ENCODE measurements around the gene RNGTT.
"Not testable (repeated sequence)": the region's sequence is repeated elsewhere in the genome, so short reads cannot be mapped to it uniquely, and the experiment has no call there.

Gene RNGTT

DNA sequence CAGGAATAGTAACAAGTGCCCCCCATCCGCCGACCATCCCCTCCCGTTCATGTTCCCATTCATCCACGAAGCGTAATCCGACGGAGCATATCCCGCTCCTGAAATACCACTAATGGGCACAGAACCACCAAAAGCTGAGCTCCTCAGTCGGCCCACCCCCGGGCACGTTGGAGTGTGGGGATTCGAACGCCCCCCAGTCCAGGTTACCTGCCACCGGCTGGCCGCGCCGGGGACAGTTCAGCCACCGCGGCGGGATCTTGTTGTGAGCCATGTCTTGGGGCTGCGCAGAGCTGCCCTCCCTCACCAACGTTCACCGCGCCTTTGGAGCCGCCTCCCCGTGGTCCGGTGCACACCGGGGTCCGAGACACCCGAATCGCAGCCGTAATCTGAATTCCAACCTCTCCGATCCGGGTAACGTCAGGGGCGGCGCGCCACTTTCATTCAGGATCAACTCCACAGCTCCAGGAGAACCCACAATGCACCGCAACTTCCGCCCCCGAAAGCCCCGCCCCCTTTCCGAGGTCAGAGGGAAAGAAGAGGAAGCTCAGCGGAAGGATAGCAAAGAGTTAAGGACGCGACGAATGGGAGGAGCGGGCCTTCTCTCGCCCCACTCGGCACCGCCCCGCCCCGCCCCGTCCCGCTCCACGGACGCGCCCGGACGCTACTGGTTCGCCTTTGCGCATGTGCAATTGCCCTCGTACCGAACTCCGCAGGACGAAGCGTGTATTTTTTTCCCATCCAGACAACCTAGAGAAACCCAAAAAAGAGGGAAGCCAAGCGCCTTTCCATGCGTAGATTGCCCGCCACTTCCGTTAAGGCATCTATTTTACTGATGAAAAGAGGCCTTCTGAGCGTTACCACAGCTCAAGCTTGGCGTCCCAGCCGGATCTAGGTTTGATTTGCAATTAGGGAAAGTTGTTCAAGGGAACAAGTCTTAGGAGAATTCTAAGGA lies at the start of gene RNGTT:
RNGTT (minus strand) TSS at position 480 of the 952 bp plus-strand sequence; CDS start at position 271, 209 bp downstream.
- peak; percentile 98 to 99 for DNase-seq (ENCODE audit: low read depth in 2 of 2)

DNA sequence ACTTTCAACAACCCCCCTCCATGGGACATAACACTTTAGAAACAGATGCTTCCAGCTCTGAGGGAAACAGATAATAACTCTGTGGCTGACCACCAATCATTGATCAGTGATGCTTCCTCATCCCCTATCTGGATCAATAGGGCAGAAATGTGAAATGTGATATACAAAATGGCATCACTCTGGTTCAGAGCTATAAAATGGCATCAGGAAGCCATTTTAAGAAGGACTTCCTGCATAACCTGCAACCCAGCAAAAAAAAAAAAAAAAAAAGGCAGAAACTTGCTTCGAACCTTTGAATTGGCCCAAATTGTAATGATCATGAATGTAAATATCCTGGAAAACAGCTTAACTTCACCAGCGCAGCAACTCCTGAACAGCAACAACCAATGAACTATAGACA lies 48.0 kb upstream of the RNGTT start:
- DNase-seq (ENCODE audit: low read depth in 2 of 2) = no peak

DNA sequence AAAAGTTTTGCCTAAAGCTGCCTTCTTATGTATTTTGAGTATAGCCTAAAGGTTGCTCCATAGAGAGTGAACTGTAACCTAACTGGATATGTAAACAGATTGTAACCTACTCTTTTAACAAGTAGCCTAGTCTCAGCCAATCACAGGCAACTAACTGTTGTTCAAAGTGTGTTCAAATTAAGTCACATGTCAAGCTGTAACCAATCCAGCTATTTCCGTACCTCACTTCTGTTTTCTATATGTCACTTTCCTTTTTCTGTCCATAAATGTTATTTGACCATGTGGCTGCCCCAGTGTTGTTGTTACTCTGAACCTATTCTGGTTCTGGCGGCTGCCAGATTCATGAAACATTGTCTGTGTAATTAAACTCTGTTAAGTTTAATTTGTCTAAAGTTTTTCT lies 47.4 kb upstream of the RNGTT start:
- DNase-seq (ENCODE audit: low read depth in 2 of 2) = no peak

DNA sequence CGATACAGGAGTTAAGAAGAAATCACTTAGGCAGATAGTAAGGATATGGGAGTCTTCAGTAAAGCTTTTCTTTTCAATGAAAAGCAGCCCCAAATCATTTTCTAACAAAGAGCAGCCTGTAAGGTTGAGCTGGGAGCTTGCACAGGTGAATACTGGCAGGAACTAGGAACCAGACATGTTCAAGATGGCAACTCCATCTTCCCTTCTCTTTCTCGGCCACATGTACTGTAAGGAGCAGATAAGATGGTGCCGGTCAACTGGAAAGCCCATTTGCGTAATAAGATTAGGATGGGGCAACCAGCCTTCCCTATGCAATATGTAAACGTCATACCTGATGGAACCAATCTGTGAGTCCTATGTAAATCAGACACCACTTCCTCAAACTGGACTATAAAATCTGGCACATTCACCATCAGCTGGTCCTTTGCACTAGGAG lies 46.2 kb upstream of the RNGTT start:
- no peak for DNase-seq (ENCODE audit: low read depth in 2 of 2)

DNA sequence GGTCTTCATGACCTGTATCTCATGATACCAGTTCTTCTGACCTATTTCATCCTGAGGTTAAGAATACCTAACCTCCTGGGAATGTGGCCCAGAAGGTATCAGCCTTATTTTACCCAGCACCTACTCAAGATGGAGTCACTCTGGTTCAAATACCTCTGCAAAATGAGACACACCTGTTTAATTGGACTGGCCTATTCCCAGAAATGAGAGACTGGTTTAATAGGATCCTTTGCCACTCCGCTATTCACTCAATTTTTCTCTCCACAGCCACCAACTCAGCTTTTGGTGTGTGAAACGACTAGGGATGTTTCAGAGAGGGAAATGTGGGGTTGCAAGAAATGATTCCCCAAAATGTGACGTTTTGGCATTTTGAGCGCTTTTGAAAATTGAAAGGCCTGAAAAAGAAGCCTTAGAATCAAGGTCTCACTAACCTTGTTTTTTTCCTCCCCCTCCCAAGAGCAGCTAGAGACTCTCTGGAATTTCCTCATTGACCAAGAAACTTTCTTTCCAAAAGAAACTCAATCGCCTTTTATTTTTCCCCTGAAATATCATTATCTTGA lies 45.5 kb upstream of the RNGTT start:
- no peak for DNase-seq (ENCODE audit: low read depth in 2 of 2)

DNA sequence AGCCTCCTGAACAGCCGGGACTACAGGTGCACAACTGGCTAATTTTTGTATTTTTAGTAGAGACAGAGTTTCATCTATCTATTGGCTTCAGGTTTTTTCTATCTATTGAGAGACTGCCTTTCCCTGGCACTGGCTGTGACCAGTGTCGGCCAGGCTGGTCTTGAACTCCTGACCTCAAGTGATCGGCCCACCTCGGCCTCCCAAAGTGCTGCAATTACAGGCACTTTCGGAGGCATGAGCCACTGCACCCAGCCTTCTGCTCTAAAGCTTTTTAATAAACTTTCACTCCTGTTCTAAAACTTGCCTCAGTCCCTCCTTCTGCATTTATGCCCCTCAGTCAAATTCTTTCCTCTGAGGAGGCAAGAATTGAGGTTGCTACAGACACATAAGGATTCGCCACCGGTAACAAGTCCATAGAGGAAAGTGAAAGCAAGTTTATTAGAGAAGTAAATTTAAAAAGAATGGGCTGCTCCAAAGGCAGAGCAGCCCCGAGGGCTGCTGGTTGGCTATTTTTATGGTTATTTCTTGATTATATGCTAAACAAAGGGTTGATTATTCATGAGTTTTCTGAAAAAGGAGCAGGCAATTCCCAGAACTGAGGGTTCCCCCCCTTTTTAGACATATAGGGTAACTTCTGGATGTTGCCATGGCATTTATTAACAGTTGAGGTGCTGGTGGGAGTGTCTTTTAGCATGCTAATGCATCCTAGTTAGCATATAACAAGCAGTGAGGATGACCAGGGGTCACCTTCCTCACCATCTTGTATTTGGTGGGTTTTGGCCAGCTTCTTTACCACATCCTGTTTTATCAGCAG lies 44.8 kb upstream of the RNGTT start:
- no peak for DNase-seq (ENCODE audit: low read depth in 2 of 2)

DNA sequence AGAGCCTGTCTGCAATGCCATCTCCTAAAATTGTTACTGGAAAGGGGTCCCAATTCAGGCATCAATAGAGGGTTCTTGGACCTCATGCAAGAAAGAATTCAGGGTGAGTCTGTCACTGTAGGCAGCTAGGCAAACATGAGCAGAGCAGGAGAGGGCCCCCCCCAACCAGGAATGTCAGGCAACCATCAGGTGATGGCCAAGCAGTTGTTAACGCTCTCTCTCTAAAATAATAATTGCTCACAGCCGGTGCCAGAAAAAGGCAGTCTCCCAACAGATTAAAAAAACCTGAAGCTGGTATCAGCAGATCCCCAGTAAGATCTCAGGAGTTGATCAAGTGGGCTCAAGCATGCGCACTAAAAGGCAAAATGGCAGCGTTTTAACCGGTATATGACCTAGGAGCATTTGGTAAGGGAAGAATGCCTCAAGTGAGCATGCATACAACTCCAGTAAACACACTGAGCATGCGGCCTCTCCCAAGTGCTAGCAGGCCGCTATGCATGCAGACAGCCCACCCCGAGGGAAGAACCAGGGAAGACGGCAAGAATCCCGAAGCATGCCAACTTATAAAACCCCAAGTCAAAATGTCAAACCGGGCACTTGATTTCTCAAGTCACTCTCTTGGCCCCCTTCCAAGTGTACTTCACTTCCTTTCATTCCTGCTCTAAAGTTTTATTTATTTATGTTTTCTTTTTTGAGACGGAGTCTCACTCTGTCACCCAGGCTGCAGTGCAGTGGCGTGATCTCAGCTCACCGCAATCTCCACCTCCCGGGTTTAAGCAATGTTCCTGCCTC lies 44.0 kb upstream of the RNGTT start:
- no peak for DNase-seq (ENCODE audit: low read depth in 2 of 2)

DNA sequence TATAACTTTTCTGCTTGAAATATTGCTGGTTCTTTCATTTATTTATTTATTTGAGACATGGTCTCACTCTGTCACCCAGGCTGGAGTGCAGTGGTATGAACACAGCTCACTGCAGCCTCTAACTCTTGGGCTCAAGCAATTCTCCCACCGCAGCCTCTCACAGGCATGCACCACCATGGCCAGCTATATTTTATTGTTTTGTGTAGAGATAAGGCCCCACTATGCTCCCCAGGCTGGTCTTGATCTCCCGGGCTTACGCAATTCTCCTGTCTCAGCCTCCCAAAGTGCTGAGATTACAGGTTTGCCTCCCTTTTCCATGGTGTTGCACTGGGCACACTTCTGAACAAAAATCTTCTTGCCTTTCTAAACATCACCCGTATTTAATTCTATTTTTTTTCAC lies 39.1 kb upstream of the RNGTT start:
- DNase-seq (ENCODE audit: low read depth in 2 of 2) = no peak

DNA sequence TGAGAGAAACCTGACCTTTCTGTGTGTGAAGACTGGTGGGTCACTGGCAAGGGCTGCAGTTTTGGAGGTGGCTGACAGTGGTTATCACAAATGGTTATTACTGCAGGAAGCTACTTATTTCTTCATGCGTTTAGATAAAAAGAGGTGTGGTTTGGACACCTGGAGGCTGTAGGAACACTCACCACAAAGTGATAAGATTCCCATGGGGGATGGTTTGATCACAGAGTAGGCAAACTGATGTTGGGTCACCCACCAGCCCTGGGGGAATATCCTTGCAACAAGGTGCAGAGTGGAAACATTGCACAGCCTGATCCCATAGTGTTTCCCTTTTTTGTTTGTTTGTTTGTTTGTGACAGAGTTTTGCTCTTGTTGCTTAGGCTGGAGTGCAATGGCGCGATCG lies 33.9 kb upstream of the RNGTT start:
- no peak for DNase-seq (ENCODE audit: low read depth in 2 of 2)

DNA sequence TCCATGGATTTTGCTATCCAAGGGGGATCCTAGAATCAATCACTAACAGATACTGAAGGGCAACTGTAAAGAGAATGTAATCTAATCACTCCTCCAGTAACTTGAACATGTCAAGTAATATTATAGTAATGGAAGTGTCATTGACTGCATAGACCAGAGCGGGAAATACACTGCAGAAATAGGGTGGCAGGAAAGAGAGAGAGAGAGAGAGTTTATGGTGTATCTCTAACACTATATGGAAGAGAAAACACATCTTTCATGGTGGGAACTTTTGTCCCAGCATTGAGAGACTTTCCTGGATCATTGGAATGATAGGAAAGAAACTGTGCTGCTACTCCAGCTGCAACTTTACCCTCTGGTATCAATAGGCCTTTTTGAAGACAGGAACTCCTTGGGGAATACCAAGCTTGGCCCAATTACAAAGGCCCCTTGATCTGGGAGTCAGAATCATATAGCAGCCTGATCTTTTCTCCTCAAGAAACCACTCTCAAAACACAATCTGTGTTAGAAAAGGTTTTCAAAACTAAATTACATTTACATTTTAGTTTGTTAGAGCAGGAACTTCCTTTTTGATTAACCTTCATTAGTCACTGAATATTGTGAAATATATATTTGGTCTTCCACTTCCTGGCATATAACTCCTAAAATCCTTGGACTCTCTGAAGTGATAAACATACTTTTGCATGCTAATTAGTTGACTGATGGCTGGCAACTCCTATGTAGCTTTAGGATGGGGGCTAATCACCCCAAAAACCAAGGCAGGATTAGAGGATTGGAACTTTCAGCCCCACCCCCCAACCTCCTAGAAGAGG lies 29.5 kb upstream of the RNGTT start:
- no peak for DNase-seq (ENCODE audit: low read depth in 2 of 2)

DNA sequence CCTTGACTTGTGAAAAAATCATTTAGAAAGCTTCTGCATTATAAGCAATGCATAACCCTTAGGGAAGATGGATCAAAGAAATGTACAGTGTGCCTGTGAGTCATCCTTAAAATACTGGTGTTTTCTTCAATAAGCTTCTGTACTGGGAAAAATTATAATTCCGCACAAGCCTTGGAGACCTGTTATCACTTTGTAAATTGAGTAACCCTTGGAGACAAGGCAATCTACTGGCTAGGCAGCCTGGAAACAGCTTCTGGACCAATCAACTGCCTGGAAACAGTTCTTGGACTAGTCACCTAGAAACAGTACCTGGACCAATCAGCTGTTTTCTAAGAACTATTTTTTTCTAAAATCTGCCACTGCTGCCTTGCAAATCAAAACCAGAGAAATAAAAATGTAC lies 25.8 kb upstream of the RNGTT start:
- DNase-seq (ENCODE audit: low read depth in 2 of 2) = no peak

DNA sequence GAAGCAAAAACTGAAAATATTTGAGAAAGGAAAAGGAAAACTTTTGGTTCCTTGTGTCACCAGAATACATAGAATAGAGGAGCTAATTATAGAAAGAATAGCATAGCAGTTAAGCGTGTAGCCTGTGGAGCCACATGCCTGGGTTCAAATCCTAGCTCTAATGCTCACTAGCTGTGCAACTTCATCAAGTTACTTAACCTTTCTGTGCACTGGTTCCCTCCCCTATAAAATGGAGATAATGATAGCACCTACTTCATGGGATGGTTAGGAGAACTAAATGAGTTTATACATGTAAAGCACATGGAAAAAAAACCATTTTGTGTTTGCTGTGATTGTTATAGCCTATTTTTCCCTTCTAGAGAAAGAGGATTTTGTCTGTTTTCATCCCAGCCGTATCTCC lies 24.5 kb upstream of the RNGTT start:
- no peak for DNase-seq (ENCODE audit: low read depth in 2 of 2)

DNA sequence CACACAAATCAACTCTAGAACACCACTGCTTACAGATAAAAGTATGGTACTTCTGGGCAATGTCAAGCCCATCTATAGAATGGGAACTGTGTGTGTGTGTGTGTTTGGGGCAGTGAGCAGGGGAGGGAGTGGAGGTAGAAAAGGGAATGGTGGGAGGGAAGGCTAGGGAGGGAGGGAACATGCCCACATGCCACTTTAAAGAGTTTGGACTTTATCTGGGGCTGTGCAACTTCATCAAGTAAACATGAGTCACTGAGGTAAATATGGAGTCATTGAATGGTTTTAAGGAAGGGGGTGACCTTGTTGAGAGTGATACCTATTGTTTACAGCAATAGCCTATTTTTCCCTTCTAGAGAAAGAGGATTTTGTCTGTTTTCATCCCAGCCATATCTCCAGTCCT lies 22.5 kb upstream of the RNGTT start:
- no peak for DNase-seq (ENCODE audit: low read depth in 2 of 2)

DNA sequence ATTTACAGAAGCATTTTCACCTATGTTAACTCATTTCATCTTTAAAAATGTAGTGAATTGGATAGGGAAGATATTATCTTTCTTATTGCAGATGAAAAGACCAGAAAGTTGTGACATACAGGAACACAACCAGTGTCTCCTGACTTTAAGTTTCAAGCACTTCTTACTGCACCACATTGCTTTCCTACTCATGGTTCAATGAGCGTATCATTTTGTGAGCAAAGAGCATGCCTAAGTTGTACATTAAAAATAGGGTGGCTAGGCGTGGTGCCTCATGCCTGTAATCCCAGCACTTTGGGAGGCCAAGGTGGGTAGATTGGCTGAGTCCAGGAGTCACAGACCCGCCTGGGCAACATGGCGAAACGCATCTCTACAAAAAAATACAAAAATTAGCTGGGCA lies 21.2 kb upstream of the RNGTT start:
- DNase-seq (ENCODE audit: low read depth in 2 of 2) = no peak

DNA sequence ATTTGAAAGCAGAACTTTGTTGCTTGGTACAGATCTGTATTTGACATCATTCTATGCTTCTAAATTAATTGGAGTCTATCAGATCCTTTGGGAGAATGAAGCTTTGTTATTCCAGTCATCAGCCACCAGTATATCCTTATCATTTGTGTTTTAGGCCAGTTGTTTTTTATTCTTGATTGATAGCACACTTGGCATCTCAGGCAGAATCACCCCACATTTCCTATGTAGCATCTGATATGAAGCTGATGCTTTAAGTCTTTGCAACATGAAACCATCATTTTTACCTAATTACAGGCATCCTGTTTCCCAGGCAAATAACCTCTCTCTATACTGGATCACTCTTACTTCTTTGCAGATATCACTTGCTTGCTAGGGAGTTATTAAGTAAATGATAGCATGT lies 20.7 kb upstream of the RNGTT start:
- DNase-seq (ENCODE audit: low read depth in 2 of 2) = no peak

DNA sequence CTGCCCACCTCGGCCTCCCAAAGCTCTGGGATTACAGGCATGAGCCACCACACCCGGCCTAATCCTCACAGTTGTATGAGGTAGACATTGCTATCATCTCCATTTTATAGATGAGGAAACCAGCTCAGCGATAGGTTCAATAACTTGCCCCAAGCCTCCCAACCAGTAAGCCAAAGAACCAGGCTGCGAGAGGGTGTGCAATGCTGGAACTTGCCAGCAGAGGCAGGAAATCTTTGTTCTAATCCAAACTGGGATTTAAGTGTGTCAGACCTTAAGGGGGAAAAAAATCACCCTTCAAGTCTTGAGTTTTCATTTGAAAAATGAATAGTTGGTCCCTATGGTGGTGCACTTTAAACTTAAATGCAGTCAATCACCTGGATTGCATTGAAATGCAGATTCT lies 20.1 kb upstream of the RNGTT start:
- DNase-seq (ENCODE audit: low read depth in 2 of 2) = no peak

DNA sequence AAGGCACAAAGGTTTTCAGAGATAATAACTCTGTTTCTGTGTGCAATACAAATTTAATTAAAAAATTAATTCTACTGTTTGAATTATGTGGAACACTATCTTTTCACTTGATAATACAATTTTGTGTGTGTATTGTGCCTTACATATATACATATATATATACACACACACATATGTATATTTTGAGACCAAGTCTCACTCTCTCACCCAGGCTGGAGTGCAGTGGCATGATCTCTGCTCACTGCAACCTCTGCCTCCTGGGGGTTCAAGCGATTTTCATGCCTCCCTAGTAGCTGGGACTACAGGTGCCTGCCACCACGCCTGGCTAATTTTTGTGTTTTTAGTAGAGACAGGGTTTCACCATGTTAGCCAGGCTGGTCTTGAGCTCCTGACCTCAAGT lies 19.7 kb upstream of the RNGTT start:
- DNase-seq (ENCODE audit: low read depth in 2 of 2) = not testable (repeated sequence)

DNA sequence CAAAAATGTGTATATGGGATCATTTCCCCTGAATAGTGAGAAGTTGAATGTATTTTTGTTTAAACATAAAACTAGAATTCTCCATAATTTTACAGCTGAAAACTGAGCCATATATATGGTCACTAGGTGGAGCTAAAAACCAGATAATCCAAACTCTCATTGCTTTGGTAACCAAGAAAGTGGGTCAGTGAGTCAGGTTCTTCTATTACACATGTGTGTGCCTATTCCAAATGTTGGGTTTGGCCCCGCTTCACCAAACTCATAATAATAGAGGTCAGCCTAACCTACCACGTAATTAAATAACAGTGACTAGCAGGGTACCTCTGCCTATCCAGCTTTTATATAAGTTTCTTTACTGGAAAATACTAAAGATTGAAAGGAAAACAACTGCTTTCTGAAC lies 19.3 kb upstream of the RNGTT start:
- DNase-seq (ENCODE audit: low read depth in 2 of 2) = no peak

DNA sequence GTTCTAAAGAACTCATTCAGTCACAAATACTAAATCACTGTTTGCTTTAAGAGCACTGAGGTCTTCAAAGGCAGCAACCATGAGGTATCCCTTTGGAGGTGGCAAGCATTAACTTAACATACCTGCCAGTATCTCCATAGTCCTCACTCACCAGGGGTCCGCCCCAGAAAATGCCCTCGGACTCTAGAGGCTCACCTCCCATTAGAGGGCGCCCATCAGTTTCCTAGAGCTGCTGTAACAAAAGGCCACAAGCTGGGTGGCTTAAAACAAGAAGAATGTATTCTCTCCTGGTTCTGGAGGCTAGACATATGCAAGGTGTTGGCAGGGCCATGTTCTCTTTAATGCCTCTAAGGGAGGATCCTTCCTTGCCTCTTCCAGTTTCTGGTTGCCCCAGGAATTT lies 12.0 kb upstream of the RNGTT start:
- no peak for DNase-seq (ENCODE audit: low read depth in 2 of 2)

DNA sequence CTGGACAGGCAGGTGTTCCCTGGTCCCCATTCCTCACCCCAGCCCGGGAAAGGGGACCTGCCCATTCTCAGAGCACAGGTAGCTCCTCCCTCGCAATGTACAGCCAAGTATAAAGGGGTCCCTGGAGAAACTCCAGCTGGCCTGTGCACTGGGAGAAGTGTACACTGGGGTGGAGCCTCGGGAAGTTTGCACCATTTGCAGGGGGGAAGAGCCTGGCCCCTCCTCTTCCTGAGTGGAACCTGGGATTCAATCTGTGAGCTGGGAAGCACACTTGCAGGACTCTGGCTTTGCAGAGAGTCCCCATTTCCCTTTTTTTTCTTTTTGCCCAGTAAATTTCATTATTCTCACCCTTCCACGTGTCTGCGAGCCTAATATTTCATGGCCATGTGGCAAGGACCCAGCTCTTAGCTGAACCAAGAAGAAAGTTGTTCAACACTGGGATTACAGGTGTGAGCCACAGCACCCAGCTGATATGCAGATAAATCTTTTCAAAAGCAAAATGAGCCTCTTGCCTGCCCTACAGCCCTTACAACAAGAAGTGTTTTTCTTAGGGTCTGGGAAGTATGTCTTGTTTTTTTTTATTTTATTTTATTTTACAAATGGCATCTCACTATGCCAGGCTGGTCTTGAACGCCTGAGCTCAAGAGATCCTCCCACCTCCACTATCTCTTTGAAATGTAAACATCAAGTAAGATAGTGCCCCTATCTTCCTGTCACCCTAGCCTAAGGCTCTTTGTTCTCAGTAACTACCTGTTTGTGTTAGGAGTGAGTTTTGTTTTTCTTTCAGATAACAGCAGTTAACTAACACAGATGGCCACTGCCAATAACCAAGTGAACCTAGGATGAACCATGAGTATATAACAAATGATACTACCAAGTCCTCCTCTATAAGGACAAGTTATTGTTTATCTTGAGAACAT lies 9.3 kb upstream of the RNGTT start:
- no peak for DNase-seq (ENCODE audit: low read depth in 2 of 2)
